HG03571 (cell line): ENCODE data around the gene HIGD2B.
"Not testable (repeated sequence)": the region's sequence is repeated elsewhere in the genome, so short reads cannot be mapped to it uniquely, and the experiment has no call there.

Source experiments
- ATAC-seq: cut with Tn5 transposase; IDR thresholded peaks from one replicate; pipeline ENCODE4 v1.9.1; 2021; ENCODE audit not compliant: unreplicated experiment

Gene HIGD2B

GRCh38 chr15:72680931-72681330 lies 5.1 kb downstream of the HIGD2B start:
- no peak for ATAC-seq

- no peak for ATAC-seq
These were observed 9.1 kb downstream of the HIGD2B start for GRCh38 chr15:72676838-72677237.

GRCh38 chr15:72671525-72671924 lies 14.5 kb downstream of the HIGD2B start:
- ATAC-seq: no peak

GRCh38 chr15:72670656-72671352 lies 15.2 kb downstream of the HIGD2B start:
- not testable (repeated sequence) for ATAC-seq

GRCh38 chr15:72669803-72670202 lies 16.2 kb downstream of the HIGD2B start:
- not testable (repeated sequence) for ATAC-seq

- ATAC-seq: not testable (repeated sequence)
These were observed 20.3 kb downstream of the HIGD2B start for GRCh38 chr15:72665706-72666105.

GRCh38 chr15:72663931-72664330 lies 22.1 kb downstream of the HIGD2B start:
- not testable (repeated sequence) for ATAC-seq

- ATAC-seq: not testable (repeated sequence)
These were observed 24.9 kb downstream of the HIGD2B start for GRCh38 chr15:72661081-72661480.

GRCh38 chr15:72656014-72656413 lies 30.0 kb downstream of the HIGD2B start:
- not testable (repeated sequence) for ATAC-seq

- not testable (repeated sequence) for ATAC-seq
These were observed 31.6 kb downstream of the HIGD2B start, which contains the start of gene GOLGA6B for GRCh38 chr15:72654397-72654796. GOLGA6B (plus strand) TSS chr15:72654697; CDS start chr15:72654738, 41 bp downstream.

GRCh38 chr15:72648631-72649253 lies 37.2 kb downstream of the HIGD2B start:
- not testable (repeated sequence) for ATAC-seq

GRCh38 chr15:72642271-72642670 lies 43.7 kb downstream of the HIGD2B start:
- not testable (repeated sequence) for ATAC-seq

- not testable (repeated sequence) for ATAC-seq
These were observed 46.1 kb downstream of the HIGD2B start for GRCh38 chr15:72639759-72640483.

GRCh38 chr15:72636519-72637282 lies 49.3 kb downstream of the HIGD2B start:
- not testable (repeated sequence) for ATAC-seq

GRCh38 chr15:72629068-72629570 lies 56.9 kb downstream of the HIGD2B start:
- ATAC-seq: not testable (repeated sequence)

- ATAC-seq: not testable (repeated sequence)
These were observed 57.5 kb downstream of the HIGD2B start for GRCh38 chr15:72628249-72629067.

GRCh38 chr15:72626153-72626552 lies 59.8 kb downstream of the HIGD2B start:
- ATAC-seq: not testable (repeated sequence)
